ENCODE data around the gene SRPK3.

DNA sequence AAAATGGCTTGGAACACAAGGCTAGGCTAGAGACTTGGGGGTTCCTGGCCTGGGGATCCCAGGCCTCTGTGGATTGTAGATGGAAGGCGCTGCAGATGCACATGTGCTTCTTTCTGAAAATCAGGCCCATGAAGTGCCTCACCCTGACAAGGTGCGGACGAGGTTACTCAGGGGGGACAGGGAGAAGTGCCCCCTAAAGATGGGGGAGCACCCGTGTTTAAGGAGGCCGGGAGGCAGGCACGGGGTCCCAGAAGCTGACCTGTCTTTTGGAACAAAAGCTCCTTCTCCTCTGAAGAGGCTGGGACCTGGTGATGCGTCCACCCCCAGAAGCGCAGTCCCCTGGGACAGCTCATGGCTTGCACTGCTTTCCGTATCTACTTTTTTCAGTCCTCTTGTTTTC, 47.1 kb downstream of the SRPK3 start:
- TF ChIP-seq, protein P1, sequence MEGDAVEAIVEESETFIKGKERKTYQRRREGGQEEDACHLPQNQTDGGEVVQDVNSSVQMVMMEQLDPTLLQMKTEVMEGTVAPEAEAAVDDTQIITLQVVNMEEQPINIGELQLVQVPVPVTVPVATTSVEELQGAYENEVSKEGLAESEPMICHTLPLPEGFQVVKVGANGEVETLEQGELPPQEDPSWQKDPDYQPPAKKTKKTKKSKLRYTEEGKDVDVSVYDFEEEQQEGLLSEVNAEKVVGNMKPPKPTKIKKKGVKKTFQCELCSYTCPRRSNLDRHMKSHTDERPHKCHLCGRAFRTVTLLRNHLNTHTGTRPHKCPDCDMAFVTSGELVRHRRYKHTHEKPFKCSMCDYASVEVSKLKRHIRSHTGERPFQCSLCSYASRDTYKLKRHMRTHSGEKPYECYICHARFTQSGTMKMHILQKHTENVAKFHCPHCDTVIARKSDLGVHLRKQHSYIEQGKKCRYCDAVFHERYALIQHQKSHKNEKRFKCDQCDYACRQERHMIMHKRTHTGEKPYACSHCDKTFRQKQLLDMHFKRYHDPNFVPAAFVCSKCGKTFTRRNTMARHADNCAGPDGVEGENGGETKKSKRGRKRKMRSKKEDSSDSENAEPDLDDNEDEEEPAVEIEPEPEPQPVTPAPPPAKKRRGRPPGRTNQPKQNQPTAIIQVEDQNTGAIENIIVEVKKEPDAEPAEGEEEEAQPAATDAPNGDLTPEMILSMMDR (conservative IDR thresholded peaks at IDR 0.05; ENCODE audit: low read length) = no peak
- no peak for TF ChIP-seq EZH2phosphoT487 (IDR thresholded peaks at IDR 0.05; ENCODE audit: borderline replicate concordance, low read depth, low read length)
